ENCODE measurements around the gene RASL11B.

GRCh38 chr4:52853351-52853750 is 8.8 kb upstream of the RASL11B start:
- TF ChIP-seq FOXA1 (IDR thresholded peaks at IDR 0.05), result no peak
- no peak for TF ChIP-seq NFRKB (IDR thresholded peaks at IDR 0.05)
- no peak for TF ChIP-seq FOXM1 (IDR thresholded peaks at IDR 0.05; ENCODE audit: borderline replicate concordance)
- TF ChIP-seq BHLHE40 (IDR thresholded peaks at IDR 0.05; ENCODE audit: borderline replicate concordance), result no peak
- no peak for TF ChIP-seq SP1 (IDR thresholded peaks at IDR 0.05)
- TF ChIP-seq PKNOX1 (IDR thresholded peaks at IDR 0.05), result no peak
- TF ChIP-seq HDGF (IDR thresholded peaks at IDR 0.05; ENCODE audit: borderline replicate concordance), result no peak
- no peak for TF ChIP-seq TARDBP (IDR thresholded peaks at IDR 0.05)
- no peak for TF ChIP-seq ARNT (IDR thresholded peaks at IDR 0.05)
- no peak for TF ChIP-seq SUZ12 (IDR thresholded peaks at IDR 0.05)
- no peak for TF ChIP-seq FOXK2 (IDR thresholded peaks at IDR 0.05)
- TF ChIP-seq LEF1 (IDR thresholded peaks at IDR 0.05; ENCODE audit: borderline replicate concordance), result no peak
